Stimulated activated naive CD8-positive, alpha-beta T cell treated with anti-CD3 and anti-CD28 coated beads, Interleukin-15, Interleukin-2, amounts not matched to agents 100 U/mL and 50 U/mL, for 24 hours (primary cell): ENCODE data around the gene AGK.

Experiments
- ATAC-seq: fragments of 150-1000 bp; cut with Tn5 transposase; one replicate; pipeline ENCODE4 v1.10.0; 2021
- DNase-seq: peaks from one replicate; pipeline ENCODE4 v3.0.0; 2021

The AGK gene

DNA sequence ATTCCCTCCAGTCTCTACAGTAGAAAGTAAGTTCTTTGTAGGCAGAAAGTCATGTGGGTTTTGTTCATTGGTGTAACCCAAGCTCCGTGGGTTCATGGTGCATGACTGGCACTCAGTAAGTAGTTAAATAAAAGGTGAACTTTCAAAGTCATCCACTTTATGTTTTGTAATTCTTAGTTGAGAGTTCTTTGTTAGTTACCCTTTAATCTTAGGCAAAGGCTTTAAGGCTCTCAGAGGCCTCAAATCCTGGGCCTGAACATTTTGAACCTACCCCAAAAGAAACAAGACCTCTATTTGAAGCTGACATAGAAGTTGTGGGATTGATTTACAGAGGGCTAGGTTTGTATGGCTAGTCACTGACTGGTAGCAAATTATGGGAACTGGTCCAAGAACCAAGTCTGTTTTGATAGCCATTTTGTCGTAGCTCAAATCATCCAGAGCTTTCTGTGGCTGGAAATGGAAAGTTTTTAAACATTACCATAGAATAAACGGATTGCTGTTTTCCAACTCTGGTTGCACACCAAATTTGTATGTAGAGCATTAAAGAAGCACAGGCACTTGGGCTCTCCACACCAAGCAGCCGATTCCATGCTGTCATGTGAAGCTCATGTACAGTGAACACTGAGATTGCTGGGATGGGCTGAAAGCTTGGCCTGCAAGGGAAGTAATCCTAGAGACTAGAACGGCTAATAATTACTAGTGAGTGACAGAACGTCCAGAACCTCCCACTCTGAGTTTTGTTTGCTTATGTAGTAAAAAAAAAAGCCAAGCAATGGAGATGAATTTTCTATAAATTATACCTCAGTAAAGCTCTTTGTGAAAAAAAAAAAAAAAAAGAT lies 97.3 kb downstream of the AGK start:
- DNase-seq, result no peak
- ATAC-seq, result no peak

DNA sequence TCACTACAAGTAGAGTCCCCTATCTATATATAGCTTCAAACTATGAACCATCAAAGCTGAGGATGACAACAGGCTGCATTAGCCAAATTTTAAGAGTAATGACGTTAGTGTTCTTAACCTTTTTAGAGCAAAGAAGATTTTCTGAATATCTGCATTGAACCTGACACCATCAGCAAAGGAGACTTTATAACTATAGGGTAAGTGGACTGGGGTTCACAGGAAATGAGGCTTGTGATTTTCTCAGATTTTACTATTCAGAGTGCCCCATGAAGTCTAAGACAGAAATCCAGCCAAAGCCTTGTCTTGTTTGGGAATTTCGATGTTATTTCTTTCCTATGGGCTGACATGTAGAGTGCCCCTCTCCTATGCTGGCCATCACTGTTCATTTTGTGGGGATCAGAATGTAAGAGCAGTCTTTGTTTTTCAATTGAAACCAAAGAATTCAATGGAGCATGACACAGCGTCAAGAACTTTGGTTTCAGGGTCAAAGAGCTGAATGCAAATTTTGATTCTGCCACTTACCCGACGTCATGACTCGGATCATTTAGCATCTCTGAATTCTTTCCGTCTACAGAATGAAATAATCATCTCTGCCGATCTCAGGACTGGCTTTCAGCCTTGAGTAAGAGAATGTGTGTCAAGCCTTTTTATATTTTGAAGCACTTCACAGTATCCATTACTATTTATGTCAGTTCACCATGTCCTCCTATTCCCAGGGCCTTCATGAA lies 98.1 kb downstream of the AGK start:
- DNase-seq (no peak), ATAC-seq (no peak)

DNA sequence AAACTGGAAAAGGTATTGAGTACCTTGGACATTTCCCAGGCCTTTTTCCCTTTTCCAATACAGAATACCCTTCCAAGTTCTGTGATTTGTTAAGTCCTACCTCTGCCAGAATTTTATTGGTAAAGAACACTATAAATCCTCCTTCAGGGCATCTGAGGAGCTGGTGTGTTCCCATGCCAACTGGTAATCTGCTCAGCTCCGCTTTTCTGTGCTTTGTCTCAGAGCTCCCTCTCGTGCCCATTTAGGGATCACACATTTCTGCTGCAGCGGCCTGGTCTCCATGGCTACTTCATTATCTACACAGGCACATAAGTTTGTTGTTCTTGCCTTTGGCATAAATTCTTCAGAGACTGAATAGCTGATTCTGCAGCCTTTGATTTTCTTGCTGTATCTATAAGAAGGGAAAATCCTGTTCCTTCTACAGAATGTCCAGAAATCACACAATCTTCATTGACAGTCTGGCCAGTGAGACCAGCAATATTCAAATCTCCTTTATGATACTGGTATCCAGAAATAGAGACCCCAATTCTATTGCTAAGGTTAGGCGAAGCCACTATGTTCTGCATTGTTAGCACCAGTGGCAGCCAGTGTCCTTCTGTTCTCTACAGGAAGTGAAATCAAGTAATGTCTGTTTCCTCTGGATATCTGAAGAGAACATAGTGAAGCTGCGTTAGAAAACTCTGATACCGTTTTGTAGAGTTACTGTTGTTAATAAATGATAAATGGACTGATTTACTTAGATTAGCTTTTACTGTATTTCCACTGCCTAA lies 98.8 kb downstream of the AGK start:
- ATAC-seq, result peak; percentile 24
- no peak for DNase-seq

DNA sequence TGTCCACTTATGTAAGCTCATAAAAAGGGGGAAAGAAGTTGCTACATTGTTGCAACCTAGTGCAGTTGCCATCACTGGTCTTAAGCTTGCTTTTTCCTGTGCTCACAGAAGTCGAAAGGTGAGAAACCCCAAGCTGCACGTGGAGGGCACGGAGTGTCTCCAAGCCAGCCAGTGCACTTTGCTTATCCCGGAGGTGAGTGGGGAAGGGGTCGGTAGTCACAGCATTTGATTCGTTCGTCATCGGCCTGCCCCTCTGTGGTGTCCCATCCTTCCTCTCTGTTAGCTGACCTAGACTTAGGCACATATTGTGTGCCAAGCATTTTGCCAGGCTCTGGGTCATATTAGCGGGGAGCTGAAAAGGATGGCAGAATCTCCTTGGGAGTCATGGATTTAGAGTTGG lies 100.2 kb downstream of the AGK start:
- no peak for ATAC-seq
- no peak for DNase-seq

DNA sequence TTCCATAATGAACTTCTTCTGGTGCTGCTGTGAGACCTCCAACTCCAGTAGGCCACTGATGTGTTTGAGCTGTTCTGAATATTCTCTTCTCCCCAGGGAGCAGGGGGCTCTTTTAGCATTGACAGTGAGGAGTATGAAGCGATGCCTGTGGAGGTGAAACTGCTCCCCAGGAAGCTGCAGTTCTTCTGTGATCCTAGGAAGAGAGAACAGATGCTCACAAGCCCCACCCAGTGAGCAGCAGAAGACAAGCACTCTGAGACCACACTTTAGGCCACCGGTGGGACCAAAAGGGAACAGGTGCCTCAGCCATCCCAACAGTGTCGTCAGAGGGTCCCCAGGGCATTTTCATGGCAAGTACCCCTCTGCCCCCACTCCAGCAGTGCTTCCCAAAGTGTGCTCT lies 101.5 kb downstream of the AGK start:
- no peak for ATAC-seq
- no peak for DNase-seq

DNA sequence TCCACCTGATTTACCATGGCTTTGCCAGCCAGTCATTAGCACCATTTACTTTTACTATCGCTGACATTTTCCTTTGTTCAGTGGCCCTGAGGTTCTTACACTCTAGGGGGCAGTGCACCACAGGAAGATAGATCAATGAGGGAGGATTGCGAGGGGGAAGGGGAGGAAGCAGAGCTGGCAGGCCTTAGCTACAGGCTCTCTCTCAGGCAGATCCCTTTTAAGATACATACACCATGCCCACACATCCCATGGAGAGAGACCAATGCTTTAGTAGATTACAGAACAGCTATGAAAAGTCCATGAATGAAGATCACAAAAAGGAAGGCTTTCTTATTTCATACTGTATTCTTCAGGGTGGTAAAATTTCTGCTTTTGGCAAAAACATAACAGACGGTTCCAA lies 103.3 kb downstream of the AGK start:
- ATAC-seq (peak; percentile 77), DNase-seq (peak; percentile 57)

DNA sequence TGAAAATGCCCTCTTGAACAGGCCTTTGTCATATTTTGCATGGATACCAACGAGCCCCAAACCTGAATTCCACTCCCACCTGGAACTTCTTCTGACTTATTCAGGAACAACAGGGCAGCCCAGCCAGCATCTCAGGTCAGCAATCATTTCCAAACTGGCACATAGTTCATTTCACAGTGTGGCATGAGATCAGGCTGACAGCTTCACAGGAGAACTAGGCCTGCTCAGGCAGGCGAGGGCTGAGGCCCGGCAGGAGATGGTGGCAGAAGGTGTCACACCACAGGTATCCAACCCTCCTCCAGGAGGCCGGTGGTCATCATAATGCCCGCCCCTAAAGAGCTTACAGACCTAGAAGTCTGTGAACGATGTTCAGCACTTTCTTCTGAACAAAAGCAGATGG lies 108.3 kb downstream of the AGK start:
- ATAC-seq (no peak), DNase-seq (no peak)

DNA sequence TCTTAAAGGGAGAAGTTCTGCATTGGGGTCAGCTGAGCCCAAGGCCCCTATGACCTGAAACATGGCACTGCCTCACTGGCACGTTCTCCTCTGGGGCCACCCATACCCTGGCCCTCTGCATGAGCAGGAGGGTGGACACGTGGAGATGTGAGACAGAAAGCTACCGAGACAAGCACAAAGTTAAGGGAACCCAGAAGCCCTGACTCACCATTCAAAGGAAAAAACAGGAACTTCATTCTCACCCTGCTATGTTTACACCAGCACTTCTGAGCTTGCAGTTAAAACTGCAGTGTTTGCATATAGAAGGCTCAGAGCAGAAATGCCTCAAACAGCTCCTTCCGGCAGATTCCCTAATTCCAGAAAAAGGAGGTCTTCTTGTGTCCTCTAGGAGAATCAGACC lies 109.0 kb downstream of the AGK start:
- DNase-seq, result no peak
- no peak for ATAC-seq

DNA sequence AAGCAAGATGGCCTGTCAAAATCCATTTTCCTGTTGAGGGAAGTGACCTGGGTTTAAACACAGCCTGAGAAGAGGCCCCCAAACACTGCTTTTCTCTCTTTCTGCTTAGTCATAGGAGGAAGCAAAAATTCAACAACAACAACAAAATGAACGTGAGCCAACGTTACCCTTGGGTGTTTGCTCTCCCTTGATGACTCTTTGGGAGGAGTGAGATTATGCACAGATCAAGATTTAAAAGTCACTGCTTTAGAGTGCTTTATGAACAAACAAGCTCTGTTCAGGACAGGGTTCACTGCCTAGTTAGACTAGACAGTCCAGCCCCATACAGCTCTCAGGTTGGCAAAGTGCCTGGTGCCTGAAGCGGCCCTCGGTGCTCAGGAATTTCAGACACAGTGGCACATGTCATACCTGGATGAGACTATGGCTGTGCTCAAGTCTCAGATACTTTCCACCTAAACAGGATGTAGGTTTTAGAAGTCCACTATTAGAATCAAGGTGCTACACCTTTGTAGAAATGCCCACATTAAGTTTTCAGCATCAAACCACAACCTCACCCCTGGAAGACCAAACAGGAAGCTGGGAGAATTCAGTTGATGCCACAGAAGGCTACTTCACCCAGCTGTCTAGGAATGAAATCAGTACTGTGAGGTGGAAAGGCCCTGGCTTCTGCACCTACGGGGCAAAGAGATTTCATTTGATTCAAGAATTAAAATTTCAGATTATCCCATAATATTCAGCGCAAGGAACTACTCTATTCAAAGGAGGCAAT lies 112.1 kb downstream of the AGK start:
- DNase-seq, result no peak
- no peak for ATAC-seq

DNA sequence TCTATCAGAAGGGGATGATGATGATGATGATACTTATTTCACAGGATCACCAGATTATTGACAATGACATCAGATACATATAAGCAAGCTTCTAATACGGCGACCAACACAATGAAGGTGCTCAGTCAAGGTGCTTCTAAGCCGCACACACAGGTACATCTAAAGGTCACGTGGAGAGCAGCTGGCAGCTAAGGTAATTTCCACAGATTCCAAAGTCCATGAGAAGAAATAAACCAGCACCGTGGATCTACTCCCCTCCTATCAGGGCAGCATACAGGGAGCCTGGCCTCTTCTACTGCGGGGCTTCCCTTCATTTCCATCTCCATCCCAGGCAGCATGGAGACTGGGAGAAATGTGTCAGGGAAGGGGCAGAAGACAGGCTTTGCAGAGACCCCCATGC lies 113.2 kb downstream of the AGK start:
- ATAC-seq, result no peak
- DNase-seq, result no peak

DNA sequence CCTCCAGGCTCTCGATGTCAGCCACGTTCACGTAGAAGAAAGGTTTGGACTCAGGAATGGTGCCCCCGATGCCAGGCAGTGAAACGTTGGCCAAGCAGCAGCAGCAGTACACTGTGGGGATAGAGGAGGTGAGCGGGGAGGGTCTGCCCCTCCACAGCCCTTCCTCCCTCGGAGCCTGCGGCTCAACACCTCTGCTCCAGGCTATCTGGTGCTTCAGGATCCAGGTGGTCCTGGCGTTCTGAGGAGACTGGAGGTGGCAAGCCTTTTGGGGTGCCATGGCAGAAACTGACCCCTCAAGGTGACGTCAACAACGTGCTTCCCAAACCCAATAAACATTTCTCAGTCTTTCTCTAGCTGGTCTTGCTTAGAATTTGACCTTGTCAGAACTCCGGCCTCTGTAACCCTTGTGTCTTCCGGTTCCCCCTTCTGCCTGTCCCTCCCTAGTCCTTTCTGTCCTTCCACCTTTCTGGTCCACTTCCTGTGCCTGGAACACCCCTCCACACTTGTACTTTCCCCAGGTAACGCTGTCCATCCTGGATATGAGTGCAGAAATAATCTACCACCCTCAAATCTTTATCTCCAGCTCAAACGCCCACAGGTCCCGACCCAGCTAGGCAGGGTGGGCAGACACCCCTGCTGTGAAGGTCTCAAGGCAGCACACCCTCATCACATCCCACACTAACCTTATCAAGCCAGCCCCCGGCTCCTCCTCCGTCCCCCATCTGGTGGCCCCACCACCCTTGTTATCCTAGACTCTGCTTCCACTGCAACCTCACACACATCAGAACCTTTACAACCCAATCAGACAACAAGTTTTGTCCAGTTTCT lies 114.2 kb downstream of the AGK start:
- no peak for ATAC-seq

DNA sequence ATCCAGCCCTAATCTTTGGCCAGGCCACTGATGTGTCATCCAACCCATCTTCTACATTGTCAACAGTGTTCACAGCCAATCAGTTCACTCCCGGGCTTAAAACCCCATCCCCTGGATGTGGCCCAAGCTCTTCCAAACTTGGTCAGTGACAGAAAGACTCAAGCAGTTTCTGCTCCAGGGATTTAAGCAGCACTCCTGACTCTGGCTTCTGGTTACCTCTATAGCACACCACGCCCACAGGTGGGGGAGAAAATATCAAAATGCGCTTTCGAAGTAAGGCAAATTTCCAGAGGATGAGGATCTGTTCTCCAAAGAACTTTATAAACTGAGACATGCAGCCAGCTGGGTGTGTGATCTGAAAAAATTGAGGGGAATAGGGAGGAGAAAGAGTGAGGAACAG lies 114.9 kb downstream of the AGK start:
- no peak for DNase-seq
- no peak for ATAC-seq

More for the DNA sequence above, 114.2 kb downstream of the AGK start:
- DNase-seq, result no peak

DNA sequence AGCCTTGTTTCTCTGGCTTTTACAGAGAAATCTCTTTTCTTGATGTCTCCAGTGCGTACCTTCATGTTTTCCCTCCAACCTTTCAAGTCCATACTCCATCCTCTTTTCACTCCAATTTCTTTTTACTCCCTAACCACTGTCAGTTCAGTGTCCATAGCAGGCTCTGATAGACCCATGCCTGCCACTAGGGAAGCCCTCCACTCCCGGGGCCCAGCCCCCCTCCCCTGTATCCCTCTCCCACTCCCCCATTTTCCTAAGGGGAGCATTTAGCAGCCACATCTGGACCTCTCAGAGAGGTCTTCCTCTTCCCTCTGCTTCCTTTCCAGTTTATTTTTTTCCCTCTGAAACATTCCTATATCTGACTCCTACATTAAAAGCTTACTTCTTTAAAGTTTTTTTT lies 117.6 kb downstream of the AGK start:
- DNase-seq (no peak), ATAC-seq (no peak)

DNA sequence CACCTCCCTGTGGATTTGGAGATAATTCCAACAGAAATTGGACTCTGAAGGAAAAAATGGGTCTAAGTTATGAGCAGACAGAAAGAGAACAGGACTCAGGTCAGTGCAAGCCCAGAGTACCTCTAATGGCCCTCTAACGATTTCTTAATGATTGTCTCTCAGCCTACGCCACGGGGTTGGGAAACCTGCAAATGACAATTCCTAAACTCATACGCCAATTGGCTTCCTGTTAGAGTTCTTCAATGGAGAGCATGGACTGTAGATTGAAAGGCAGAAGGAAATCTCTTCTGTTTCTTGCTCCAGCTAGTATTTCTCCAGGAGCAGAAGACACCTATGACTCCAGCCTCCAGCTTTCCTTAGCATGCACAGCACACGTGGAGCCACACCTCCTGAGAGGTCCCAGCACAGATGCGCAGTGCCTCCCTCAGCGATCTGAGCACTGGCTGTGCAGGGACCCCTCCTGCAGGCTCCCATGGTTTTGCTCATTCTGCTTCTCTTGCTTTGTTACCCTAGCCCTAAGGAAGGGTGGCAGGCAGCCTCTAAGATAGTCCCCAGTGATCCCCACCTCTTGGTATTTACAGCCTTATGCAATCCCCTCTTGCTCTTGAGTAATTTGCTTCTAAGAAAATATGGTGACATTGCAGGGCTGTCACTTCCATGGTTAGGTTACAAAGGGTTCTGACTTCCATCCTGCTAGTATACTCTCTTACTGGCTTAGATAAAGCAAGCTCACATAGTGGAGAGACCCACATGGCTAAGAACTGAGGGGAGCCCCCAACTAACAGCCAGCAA lies 120.7 kb downstream of the AGK start:
- no peak for DNase-seq
- ATAC-seq, result no peak

DNA sequence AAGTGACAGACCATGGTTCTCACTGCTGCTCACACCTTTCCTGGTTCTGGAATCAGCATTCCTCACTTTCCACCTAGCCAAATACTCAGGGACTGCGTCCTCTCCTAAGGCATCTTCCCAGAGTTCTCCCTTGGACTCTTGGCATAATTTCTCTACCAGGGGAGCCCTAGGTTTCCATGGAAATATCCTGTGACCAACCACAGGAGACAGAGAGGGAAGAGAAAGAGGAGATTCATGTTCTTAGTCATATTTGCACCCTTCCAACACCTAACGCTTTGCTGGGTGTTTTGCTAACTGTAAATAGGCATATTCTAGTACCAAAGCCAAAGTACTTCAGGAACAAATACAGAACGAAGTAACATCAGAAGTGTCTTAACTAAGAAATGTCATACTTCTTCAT lies 122.1 kb downstream of the AGK start:
- ATAC-seq, result no peak
- no peak for DNase-seq

DNA sequence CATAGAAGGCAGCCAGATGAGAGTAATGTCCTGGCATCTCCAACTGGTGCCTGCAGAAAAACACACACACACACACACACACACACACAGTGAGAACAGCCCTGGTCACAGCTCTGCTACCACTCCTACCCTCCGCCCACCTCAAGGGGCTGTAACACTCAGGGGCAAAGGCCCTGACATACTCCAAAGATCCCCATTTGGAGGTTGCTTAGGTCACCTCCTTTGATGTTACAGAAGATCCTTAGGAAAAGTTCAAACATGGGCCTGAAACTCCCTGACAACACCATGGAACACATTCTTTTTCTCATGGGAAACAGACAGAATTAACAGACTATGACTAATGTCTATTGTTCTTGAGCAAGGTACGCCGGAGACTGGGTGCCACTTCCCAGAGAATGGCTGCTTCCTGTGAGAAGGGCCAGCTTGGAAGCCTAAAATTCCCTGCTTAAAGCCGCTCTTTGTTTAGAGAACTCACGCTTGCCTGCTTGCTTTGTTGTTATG lies 123.0 kb downstream of the AGK start:
- no peak for ATAC-seq
- no peak for DNase-seq

DNA sequence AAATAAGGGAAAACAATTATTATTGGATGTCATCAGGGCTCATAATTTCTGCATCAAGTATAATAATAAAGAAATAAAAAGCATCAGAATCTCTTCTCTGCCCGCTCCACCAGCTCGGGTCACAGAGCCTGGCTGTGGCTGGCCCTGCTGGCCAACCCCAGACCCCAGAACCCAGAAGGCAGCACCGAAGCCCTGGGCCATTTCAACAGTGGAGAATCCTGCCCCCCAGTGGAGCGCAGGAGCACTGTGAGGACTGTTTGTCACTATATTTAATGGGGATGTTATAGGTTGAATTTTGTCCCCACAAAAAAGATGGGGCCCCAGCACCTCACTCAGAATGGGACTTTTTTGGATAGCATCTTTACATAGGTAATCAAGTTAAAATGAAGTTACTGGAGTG lies 123.5 kb downstream of the AGK start:
- ATAC-seq, result no peak
- DNase-seq, result no peak

DNA sequence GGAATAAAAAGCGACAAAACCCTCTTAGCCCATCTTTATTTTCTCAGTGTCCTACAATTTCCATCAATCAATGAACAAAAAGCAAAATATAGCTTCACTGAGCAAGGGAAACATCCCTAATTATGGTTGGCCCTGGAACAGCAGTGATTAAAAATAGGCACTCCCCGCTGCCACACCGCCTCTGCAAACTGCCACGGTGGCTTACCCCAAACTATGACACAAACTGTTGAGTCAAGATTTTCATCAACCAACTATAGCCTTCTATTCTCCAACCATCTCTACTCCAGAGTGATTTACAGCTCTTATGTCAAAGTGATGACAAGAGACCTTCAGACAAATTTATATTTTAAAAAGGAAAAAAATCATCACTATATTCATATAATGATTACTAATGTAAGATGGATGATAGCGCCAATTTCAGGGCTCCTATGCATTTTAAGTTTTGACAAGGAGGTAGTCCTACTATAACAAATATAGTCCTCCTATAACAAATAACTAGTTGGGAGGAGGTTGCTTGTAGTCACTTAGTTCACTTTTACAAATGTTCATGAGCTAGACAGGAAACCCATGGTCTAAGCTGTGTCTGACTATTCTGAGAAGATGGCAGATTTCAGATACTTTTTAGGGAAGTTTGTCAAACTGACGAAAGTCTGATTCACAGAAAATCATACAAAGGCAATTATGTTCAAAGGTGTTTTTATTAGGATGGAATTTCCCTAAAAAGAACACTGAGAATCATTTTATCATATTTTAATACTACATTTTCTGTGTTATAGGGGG lies 124.4 kb downstream of the AGK start:
- peak; percentile 73 for ATAC-seq
- DNase-seq, result no peak

DNA sequence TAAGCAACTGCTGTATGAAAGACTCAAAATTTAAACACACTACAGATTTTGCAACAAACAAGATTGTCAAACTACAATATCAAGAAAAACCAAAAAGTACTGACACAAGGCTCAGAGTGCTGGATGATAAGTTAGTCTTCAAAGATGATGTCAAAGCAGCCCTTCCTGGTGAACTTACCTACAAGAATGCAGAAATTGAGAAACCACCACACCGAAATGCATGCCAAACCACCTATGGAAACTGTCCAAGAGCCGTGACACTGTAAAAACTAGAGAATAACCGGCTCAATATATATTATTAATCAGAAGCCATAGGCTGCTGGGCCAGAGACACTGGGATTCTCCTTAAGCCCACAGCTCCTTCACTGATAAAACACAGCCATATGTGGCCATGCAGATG lies 125.4 kb downstream of the AGK start:
- no peak for ATAC-seq
- DNase-seq, result no peak

DNA sequence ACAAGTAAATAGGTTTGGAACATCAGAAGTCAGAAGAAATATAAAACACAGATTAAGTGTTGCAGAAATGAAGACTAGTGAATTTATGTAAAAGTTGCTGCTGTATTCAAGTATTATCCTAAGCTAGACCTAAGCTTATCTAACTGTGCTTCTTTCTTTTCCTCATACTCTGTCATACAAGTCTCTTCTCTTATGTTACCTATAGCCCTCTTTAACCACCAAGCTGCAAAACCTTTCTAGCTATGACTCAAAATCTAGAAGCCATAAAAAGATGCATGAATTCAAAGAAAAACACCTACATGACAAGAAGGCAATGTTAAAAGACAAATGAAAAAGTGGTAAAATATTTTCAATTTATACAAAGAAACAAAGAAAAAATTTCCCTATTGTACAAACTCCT lies 127.8 kb downstream of the AGK start:
- ATAC-seq, result peak; percentile 55

More for the DNA sequence above, 127.8 kb downstream of the AGK start:
- no peak for DNase-seq
